IPS DF 4.7 (cell line): ENCODE results near the gene ITGAL.

Source experiments
- DNase-seq: peaks from one replicate; pipeline ENCODE4 v3.0.0-alpha.2; 2013; ENCODE audit warnings: low spot score; ENCODE audit errors: extremely low read depth

The ITGAL gene

GRCh38 chr16:30567160-30567990 is 94.8 kb downstream of the ITGAL start:
- DNase-seq = no peak

DNA sequence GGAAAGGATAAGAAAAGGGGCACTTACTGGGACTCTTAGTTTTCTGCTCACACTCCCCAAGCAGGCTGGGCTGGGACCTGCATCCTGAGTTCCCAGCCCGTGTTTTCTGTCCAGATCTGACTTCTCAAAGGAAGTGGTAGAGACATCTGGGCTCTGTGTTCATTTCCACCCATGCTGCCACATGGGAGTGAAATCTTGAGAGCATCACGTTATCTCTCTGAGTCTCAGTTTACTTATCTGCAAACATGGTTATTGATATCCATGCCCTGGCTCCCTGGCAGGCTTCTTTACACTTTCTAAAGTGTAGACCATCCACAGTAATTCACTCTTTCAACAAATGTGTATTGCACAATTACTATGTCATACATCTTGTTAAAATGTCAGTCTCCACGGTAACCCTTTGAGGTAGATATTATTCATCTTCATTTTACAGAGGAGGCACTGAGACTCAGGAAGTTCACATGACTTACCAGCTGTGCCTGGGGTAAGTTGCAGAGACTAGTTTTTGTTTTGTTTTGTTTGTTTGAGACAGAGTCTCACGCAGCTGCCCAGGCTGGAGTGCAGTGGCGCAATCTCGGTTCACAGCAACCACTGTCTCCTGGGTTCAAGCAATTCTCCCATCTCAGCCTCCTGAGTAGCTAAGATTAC is 95.6 kb downstream of the ITGAL start:
- no peak for DNase-seq

GRCh38 chr16:30569281-30569680 is 96.7 kb downstream of the ITGAL start:
- no peak for DNase-seq

DNA sequence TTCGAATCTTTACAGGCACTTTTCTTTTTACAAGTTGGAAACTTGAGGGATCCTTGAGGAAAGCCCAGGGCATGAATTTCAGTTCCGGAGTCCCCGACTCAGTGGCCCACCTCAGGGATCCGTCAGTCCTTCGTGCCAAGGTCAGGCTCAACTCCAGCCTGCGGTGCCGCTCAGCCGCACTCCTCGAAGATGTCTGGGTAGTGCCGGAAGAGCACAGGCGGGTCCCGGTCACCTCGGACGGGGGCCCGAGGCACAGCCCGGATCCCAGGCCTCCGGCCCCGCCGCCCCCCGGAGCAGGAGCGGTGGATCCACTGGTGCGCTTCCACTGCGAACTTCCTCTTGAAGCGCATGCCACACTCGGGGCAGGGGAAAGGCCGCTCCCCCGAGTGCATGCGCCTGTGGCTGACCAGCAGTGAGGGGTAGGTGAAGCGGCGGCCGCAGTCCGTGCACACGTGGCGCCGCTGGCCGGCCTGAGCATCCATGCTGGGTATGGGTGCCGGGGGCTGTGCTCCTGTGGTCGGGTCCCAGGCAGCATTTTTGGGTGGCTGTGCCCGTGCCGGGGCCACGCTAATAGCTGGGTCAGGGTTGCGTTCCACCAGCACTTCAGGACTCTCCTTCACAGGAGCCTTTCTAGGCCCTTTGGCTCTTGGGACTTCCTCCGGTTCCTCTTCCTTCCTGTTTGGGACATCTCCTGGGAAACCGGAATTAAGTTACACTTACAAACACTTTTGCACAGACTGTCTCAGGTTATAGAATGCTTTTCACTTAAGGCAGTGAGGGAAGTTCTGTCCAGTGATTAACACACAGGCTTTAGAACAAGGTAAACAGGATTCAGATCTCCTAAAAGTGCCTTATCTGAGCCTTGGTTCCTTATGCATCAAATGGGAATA is 97.4 kb downstream of the ITGAL start:
- no peak for DNase-seq

- DNase-seq = no peak
Observed at GRCh38 chr16:30570636-30571444, 98.3 kb downstream of the ITGAL start.

DNA sequence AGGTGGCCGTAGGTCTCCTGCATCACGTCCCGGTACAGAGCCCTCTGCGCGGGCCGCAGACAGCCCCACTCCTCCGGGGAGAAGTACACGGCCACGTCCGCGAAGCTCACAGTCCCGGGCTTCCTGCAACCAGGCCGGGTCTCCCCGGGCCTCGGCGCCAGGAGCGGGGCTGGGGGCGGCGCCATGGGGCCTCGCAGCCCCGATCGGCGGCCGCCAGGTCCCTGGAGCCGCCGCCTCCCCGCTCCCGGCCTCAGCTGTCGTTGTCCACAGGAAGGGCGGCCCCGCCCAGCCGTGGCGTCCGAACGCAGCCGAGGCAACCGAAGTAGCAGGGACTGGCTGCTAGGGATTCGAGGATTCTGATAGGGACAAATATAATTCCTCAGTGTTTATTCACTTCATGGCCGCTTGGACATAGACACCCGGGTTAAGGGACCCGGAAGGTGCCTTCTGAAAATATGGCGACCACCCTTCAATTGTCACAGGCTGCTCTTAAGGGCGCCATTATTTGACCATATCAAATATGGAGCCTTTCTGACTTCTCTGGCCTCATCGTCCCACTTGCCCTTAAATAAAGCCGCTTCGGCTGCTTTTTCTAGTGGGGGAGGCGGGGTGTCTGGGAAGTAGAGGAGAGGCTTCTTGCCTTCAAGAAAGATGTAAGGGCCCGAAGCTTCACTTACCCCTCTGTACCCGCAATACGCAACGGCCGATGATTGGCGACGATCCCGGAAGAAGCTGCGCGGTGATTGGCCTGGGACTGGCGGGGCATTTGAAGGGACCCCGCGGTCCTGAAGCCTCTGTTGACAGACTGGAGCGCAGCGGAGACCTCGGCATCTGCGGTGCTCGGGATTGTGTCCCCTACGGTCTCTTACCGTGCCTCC is 99.1 kb downstream of the ITGAL start, which contains the start of gene ZNF688:
Gene ZNF688, minus strand, starts transcription at position 270 of the 878 bp plus-strand sequence. Its CDS starts 85 bp downstream, at position 185.
- peak; percentile 82 for DNase-seq
